Astrocyte (in vitro differentiated cells and primary cell): ENCODE measurements around the gene GNB1L. TPM values are rescaled to one million over a fixed set of nuclear protein-coding genes. Genes with fewer than 3 reads are reported as not detected.

ENCODE experiments used
- DNase-seq: peaks from one replicate; pipeline ENCODE4 v3.0.0-alpha.2; 2010; ENCODE audit warnings: low read depth
- FAIRE-seq: peaks from 2 replicates; lab custom pipeline; 2011; peaks lifted over from hg19 to GRCh38; lab: Jason Lieb, UNC
- H2AFZ ChIP-seq: 2 replicates; pipeline ENCODE4 v1.6.0; 2012; ENCODE audit warnings: low read depth, low read length, inconsistent platforms
- H3K27ac ChIP-seq: 2 replicates; pipeline ENCODE4 v1.5.1; 2011; ENCODE audit warnings: low read depth, low read length, inconsistent platforms
- H3K27me3 ChIP-seq: 2 replicates; pipeline ENCODE4 v1.6.0; 2011; ENCODE audit warnings: low read length, inconsistent platforms; ENCODE audit not compliant: insufficient read depth
- H3K36me3 ChIP-seq: 2 replicates; pipeline ENCODE4 v1.5.1; 2011; ENCODE audit warnings: low read length, inconsistent platforms; ENCODE audit not compliant: insufficient read depth
- H3K4me1 ChIP-seq: 2 replicates; pipeline ENCODE4 v1.5.1; 2011; ENCODE audit warnings: low read length, inconsistent platforms; ENCODE audit not compliant: insufficient read depth
- H3K4me2 ChIP-seq: 2 replicates; pipeline ENCODE4 v1.6.0; 2012; ENCODE audit warnings: low read length, inconsistent platforms
- H3K4me3 ChIP-seq: 2 replicates; pipeline ENCODE4 v1.5.1; 2011; ENCODE audit warnings: low read depth, mild to moderate bottlenecking, low read length, inconsistent platforms; ENCODE audit not compliant: insufficient read depth
- H3K79me2 ChIP-seq: 2 replicates; pipeline ENCODE4 v1.6.0; 2012; ENCODE audit warnings: mild to moderate bottlenecking, low read length, inconsistent platforms; ENCODE audit not compliant: insufficient read depth
- H3K9ac ChIP-seq: 2 replicates; pipeline ENCODE4 v1.6.0; 2012; ENCODE audit warnings: mild to moderate bottlenecking, low read length, inconsistent platforms
- H3K9me3 ChIP-seq: 2 replicates; pipeline ENCODE4 v1.5.1; 2012; ENCODE audit warnings: low read depth, mild to moderate bottlenecking, low read length, inconsistent platforms; ENCODE audit not compliant: insufficient read depth
- H4K20me1 ChIP-seq: 2 replicates; pipeline ENCODE4 v1.6.0; 2012; ENCODE audit warnings: low read length, inconsistent platforms; ENCODE audit not compliant: insufficient read depth
- H3K27ac Mint-ChIP-seq: one replicate; pipeline ENCODE4 v1.8.0; 2021; ENCODE audit warnings: mild to moderate bottlenecking, mixed read lengths; ENCODE audit not compliant: unreplicated experiment
- H3K27me3 Mint-ChIP-seq: one replicate; pipeline ENCODE4 v1.8.0; 2021; ENCODE audit warnings: low read depth, mixed read lengths; ENCODE audit not compliant: unreplicated experiment
- H3K36me3 Mint-ChIP-seq: one replicate; pipeline ENCODE4 v1.8.0; 2021; ENCODE audit warnings: low read depth, mixed read lengths; ENCODE audit not compliant: unreplicated experiment
- H3K4me1 Mint-ChIP-seq: one replicate; pipeline ENCODE4 v1.8.0; 2021; ENCODE audit warnings: low read depth, mixed read lengths; ENCODE audit not compliant: unreplicated experiment
- H3K4me3 Mint-ChIP-seq: one replicate; pipeline ENCODE4 v1.8.0; 2021; ENCODE audit warnings: mild to moderate bottlenecking, moderate library complexity, mixed read lengths; ENCODE audit not compliant: unreplicated experiment
- H3K9me3 Mint-ChIP-seq: one replicate; pipeline ENCODE4 v1.8.0; 2021; ENCODE audit warnings: mild to moderate bottlenecking, mixed read lengths; ENCODE audit not compliant: unreplicated experiment
- CTCF ChIP-seq: IDR thresholded peaks from 2 replicates; pipeline ENCODE4 v1.5.1; 2011; ENCODE audit warnings: low read depth, mild to moderate bottlenecking, inconsistent platforms, low read length, moderate library complexity; ENCODE audit not compliant: insufficient read depth
- EZH2 ChIP-seq: IDR thresholded peaks from 2 replicates; pipeline ENCODE4 v1.6.1; 2012; ENCODE audit warnings: mild to moderate bottlenecking, low read length, inconsistent platforms; ENCODE audit not compliant: insufficient read depth
- total RNA-seq: library from RNA; stranded (reverse); gene quantifications from 2 replicates; pipeline ENCODE4 v1.2.1, GENCODE V29; 2021

The GNB1L gene
- total RNA-seq, 1 donor from 2014 or later: 14.3 TPM

DNA sequence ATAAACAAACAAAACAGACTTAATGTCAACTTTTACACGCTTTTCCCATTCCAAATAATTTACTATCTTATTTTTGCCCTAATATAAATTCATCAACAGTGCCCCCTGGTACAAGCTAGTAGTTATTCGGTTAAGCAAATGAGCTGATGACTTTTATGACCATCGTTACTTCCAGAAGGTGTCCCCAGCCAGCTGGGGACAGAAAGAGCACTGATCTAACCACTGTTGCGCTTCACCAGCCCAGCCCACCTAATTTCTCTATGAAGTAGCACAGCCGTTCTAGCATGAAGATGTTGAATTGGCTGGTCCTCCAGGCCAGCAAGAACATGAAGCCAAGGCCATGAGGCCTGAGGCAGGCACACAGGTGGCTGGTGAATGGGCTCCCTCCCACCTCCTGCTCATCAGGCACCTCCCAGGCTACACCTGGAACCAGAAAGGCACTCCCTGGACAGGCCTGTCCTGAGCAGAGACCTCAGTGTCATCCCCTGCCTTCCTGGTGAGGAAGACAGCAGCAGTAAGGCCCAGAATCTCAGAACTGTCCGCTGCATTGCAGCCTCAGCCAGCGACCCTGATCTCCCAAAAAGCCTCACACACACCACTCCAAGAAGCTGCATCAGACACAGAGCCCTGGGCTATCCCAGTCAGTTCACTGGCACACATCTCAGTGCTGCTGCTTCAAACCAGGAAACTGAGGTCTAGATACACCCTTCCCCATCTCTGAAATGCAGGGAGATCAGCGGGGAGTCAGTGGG is 12.9 kb downstream of the GNB1L start:
- peaks cover 4% of the 10 kb centered on the region for H3K79me2 ChIP-seq
- no peaks in the 10 kb centered on the region for H3K9me3 ChIP-seq
- Mint-ChIP-seq H3K9me3 (no peaks in the 10 kb centered on the region), H3K4me3 (peak overlapping the region; percentile 5), H3K27ac (peak overlapping the region; percentile 38), H3K27me3 (no peaks in the 10 kb centered on the region), H3K4me1 (peaks cover 6% of the 10 kb centered on the region), H3K36me3 (no peaks in the 10 kb centered on the region)
- H3K36me3 ChIP-seq: no peaks in the 10 kb centered on the region
- DNase-seq: no peak
- H3K4me3 ChIP-seq: no peak overlapping the region
- H4K20me1 ChIP-seq: peaks cover 50% of the 10 kb centered on the region
- peaks cover 13% of the 10 kb centered on the region for H3K4me1 ChIP-seq
- H2AFZ ChIP-seq: no peak overlapping the region
- H3K27me3 ChIP-seq: no peaks in the 10 kb centered on the region
- no peak overlapping the region for H3K9ac ChIP-seq
- H3K4me2 ChIP-seq: no peak overlapping the region
- TF ChIP-seq CTCF (no peak), EZH2 (no peak)
- no peak for FAIRE-seq
- no peak overlapping the region for H3K27ac ChIP-seq

- no peak for FAIRE-seq
Observed at GRCh38 chr22:19840955-19841640, 13.6 kb downstream of the GNB1L start.

More at GRCh38 chr22:19840955-19841640, 13.6 kb downstream of the GNB1L start:
- H3K36me3 Mint-ChIP-seq: no peaks in the 10 kb centered on the region
- H3K9me3 ChIP-seq: no peaks in the 10 kb centered on the region
- peaks cover 43% of the 10 kb centered on the region for H4K20me1 ChIP-seq
- H3K27ac Mint-ChIP-seq: no peak overlapping the region
- no peak for TF ChIP-seq EZH2
- no peak for TF ChIP-seq CTCF
- no peak overlapping the region for H3K4me3 Mint-ChIP-seq
- no peaks in the 10 kb centered on the region for H3K79me2 ChIP-seq
- H3K27me3 ChIP-seq: no peaks in the 10 kb centered on the region
- H3K9ac ChIP-seq: no peak overlapping the region
- H3K9me3 Mint-ChIP-seq: no peaks in the 10 kb centered on the region
- H3K27me3 Mint-ChIP-seq: no peaks in the 10 kb centered on the region
- H2AFZ ChIP-seq: no peak overlapping the region
- DNase-seq: no peak
- peaks cover 13% of the 10 kb centered on the region for H3K4me1 ChIP-seq
- H3K4me2 ChIP-seq: no peak overlapping the region
- H3K27ac ChIP-seq: no peak overlapping the region
- no peaks in the 10 kb centered on the region for H3K36me3 ChIP-seq
- H3K4me1 Mint-ChIP-seq: peaks cover 6% of the 10 kb centered on the region
- H3K4me3 ChIP-seq: no peak overlapping the region
